ENCODE results near the gene PKP2. TPM values are rescaled to one million over a fixed set of nuclear protein-coding genes. Genes with fewer than 3 reads are reported as not detected.

Gene PKP2
- total RNA-seq, 1 donor from 2014 or later: 65.3 TPM

DNA sequence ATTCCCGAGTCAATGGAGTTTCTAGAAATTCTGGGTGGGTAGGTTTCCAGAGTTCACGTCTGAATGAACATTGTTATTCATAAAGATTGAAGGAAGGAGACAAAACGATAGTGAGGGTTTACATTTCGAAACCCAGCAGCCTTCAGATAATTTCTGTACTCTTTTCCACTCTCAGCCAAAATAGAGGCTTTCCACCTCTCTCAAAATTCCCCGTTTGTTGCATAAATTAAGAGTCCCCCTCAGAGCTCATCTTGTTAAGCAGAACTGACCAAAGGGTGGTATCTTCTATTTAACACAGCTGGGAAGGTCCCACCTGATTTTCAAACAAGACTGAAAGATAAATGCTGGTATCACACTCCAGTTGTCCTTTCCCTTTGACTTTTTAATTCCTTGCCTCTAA lies 119.4 kb downstream of the PKP2 start:
- DNase-seq (ENCODE audit: low spot score in 2 of 2, unreplicated experiment in 2 of 2): no peak
- Mint-ChIP-seq H3K4me1 (peaks cover 19% of the 10 kb centered on the region), H3K4me3 (no peak overlapping the region), H3K27ac (no peak overlapping the region), H3K9me3 (no peaks in the 10 kb centered on the region), H3K36me3 (no peaks in the 10 kb centered on the region), H3K27me3 (ENCODE audit: low read depth) (no peaks in the 10 kb centered on the region)
- TF ChIP-seq CTCF (IDR thresholded peaks at IDR 0.05; ENCODE audit: unreplicated experiment): no peak

DNA sequence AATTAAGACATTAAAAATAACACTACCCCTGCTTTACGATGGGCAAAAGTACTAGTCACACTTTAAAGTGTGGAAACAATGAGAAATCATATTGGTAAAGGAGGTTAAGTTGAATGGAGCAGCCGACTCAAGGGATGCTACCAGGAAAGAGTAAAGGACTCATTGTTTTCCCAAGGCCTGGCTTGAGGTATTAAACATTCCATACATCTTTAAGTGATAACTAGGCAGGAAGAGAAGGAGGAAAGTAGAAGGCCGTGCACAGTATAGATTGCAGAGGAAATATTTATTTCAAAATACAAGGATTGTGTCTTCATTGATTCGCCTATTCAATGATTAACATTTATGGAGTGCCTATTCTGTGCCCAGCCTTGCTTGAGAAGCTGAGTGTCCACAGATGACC lies 120.3 kb downstream of the PKP2 start:
- TF ChIP-seq CTCF (IDR thresholded peaks at IDR 0.05; ENCODE audit: unreplicated experiment): no peak
- DNase-seq (ENCODE audit: low spot score in 2 of 2, unreplicated experiment in 2 of 2): no peak

DNA sequence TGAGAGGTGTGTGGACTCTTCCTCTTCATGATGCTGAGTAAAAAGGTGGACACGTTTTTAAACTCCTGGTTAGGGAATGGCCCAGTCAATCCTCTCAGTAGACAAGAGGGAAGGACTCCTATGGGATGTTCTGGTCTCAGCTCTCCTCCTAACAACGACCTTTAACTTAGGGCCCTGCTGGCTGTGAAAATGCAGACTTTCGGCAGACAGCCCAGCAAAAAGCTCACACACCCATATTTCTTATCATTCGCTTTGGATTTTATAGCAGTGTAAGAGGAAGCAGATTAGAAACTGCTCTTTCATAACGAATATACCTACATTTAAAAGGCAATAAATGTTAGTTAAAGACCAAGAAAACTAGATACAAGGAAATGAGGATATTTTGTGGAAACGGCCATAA lies 122.9 kb downstream of the PKP2 start:
- H3K4me3 Mint-ChIP-seq: no peak overlapping the region
- no peak overlapping the region for H3K27ac Mint-ChIP-seq
- H3K36me3 Mint-ChIP-seq: no peaks in the 10 kb centered on the region
- H3K4me1 Mint-ChIP-seq: peaks cover 10% of the 10 kb centered on the region
- no peaks in the 10 kb centered on the region for H3K9me3 Mint-ChIP-seq
- TF ChIP-seq CTCF (IDR thresholded peaks at IDR 0.05; ENCODE audit: unreplicated experiment): no peak
- H3K27me3 Mint-ChIP-seq (ENCODE audit: low read depth): no peaks in the 10 kb centered on the region
- DNase-seq (ENCODE audit: low spot score in 2 of 2, unreplicated experiment in 2 of 2): no peak

More for the DNA sequence above, 120.3 kb downstream of the PKP2 start:
- H3K27me3 Mint-ChIP-seq (ENCODE audit: low read depth): no peaks in the 10 kb centered on the region
- H3K9me3 Mint-ChIP-seq: no peaks in the 10 kb centered on the region
- peaks cover 19% of the 10 kb centered on the region for H3K4me1 Mint-ChIP-seq
- no peak overlapping the region for H3K4me3 Mint-ChIP-seq
- H3K36me3 Mint-ChIP-seq: no peaks in the 10 kb centered on the region
- no peak overlapping the region for H3K27ac Mint-ChIP-seq

DNA sequence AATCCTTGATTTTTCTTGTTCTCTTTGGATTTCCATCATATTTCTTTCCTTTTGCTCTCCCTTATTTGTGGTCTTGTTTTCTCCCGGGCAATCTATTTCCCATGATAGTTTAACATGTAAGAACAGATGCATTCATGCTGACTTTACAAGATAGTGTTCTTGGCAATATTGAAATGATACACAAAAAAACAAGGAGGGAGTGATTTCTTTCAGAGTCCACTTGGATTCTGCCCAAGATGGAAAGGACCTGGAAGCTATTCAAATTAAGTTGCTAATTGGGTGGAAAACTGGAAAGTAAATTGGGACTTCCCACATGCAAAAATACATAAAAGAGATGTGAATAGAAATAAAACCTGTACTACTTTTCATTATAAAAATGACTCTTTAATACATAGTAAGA lies 126.4 kb downstream of the PKP2 start:
- TF ChIP-seq CTCF (IDR thresholded peaks at IDR 0.05; ENCODE audit: unreplicated experiment): no peak
- Mint-ChIP-seq H3K27me3 (ENCODE audit: low read depth) (peaks cover 1% of the 10 kb centered on the region), H3K27ac (no peak overlapping the region), H3K4me1 (peaks cover 13% of the 10 kb centered on the region), H3K36me3 (no peaks in the 10 kb centered on the region), H3K4me3 (no peak overlapping the region), H3K9me3 (peaks cover 3% of the 10 kb centered on the region)
- DNase-seq (ENCODE audit: low spot score in 2 of 2, unreplicated experiment in 2 of 2): no peak

DNA sequence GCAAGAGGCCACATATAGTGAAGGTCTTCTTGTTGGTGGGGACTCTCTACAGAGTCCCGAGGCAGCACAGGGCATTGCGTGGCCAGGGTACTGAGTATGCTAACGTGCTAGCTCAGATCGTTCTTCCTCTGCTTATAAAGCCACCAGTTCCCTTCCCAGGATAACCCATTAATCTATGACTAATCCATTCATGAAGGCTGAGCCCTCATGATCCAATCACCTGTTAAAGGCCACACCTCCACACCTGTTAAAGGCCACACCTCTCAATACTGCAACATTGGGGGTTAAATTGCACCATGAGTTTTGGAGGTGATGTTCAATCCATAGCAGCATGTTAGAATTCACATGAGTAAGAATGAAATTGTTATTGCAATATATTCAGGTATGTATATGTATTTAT lies 128.1 kb downstream of the PKP2 start:
- Mint-ChIP-seq H3K27me3 (ENCODE audit: low read depth) (peaks cover 1% of the 10 kb centered on the region), H3K27ac (no peak overlapping the region), H3K4me1 (peaks cover 9% of the 10 kb centered on the region), H3K9me3 (peaks cover 3% of the 10 kb centered on the region), H3K36me3 (no peaks in the 10 kb centered on the region), H3K4me3 (no peak overlapping the region)
- no peak for DNase-seq (ENCODE audit: low spot score in 2 of 2, unreplicated experiment in 2 of 2)
- no peak for TF ChIP-seq CTCF (IDR thresholded peaks at IDR 0.05; ENCODE audit: unreplicated experiment)

DNA sequence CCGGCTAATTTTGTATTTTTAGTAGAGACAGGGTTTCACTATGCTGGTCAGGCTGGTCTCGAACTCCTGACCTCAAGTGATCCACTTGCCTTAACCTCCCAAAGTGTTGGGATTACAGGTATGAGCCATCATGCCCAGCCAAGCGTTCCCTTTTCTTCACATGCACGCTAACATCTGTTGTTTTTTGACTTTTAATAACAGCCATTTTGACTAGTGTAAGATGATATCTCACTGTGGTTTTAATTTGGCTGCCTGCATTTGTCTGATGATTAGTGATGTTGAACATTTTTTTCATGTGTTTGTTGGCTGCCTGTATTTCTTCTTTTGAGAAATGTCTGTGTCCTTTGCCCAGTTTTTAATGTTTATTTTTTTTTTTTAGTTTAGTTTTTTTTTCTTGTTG lies 130.7 kb downstream of the PKP2 start:
- H3K36me3 Mint-ChIP-seq: no peaks in the 10 kb centered on the region
- TF ChIP-seq CTCF (IDR thresholded peaks at IDR 0.05; ENCODE audit: unreplicated experiment): no peak
- peaks cover 1% of the 10 kb centered on the region for H3K27me3 Mint-ChIP-seq (ENCODE audit: low read depth)
- peaks cover 3% of the 10 kb centered on the region for H3K9me3 Mint-ChIP-seq
- no peak overlapping the region for H3K27ac Mint-ChIP-seq
- DNase-seq (ENCODE audit: low spot score in 2 of 2, unreplicated experiment in 2 of 2): no peak
- no peak overlapping the region for H3K4me3 Mint-ChIP-seq
- peaks cover 9% of the 10 kb centered on the region for H3K4me1 Mint-ChIP-seq
